ENCODE measurements around the gene ZNF487.
"Not testable (repeated sequence)": the region's sequence is repeated elsewhere in the genome, so short reads cannot be mapped to it uniquely, and the experiment has no call there.

ZNF487 gene

GRCh38 chr10:43448742-43449141, 11.8 kb downstream of the ZNF487 start:
- no peak for DNase-seq
- no peaks in the 10 kb centered on the region for H3K27me3 ChIP-seq
- peaks cover 0 to 4% (median 0%) of the 10 kb centered on the region in 3 donors for H3K36me3 ChIP-seq
- no peak for TF ChIP-seq CTCF (IDR thresholded peaks at IDR 0.05)
- intact Hi-C loops (cut with DNase I; ENCODE audit: low total_unique reads) = no loop called here
- H3K27ac ChIP-seq = no peak overlapping the region
- no peaks in the 10 kb centered on the region for H3K9me3 ChIP-seq
- no peaks in the 10 kb centered on the region for H3K4me1 ChIP-seq
- H3K4me3 ChIP-seq = no peak overlapping the region

- intact Hi-C loops (cut with DNase I; ENCODE audit: low total_unique reads) = no loop called here
- H3K4me1 ChIP-seq = peaks cover 0 to 19% (median 8%) of the 10 kb centered on the region in 4 donors
- DNase-seq = no peak
Observed at GRCh38 chr10:43452356-43452914, 15.5 kb downstream of the ZNF487 start.

GRCh38 chr10:43453266-43453831, 16.4 kb downstream of the ZNF487 start:
- Histone ChIP-seq H3K9me3 (no peaks in the 10 kb centered on the region), H3K27ac (no peak overlapping the region), H3K4me1 (peaks cover 0 to 19% (median 8%) of the 10 kb centered on the region in 4 donors), H3K4me3 (no peak overlapping the region), H3K36me3 (no peaks in the 10 kb centered on the region), H3K27me3 (no peaks in the 10 kb centered on the region)
- no peak for DNase-seq
- no peak for TF ChIP-seq CTCF (IDR thresholded peaks at IDR 0.05)
- intact Hi-C loops (cut with DNase I; ENCODE audit: low total_unique reads) = no loop called here

More at GRCh38 chr10:43452356-43452914, 15.5 kb downstream of the ZNF487 start:
- H3K4me3 ChIP-seq = no peak overlapping the region
- H3K27me3 ChIP-seq = no peaks in the 10 kb centered on the region
- no peaks in the 10 kb centered on the region for H3K9me3 ChIP-seq
- no peak overlapping the region for H3K27ac ChIP-seq
- no peaks in the 10 kb centered on the region for H3K36me3 ChIP-seq
- no peak for TF ChIP-seq CTCF (IDR thresholded peaks at IDR 0.05)

- DNase-seq; H3K9me3 ChIP-seq; H3K4me3 ChIP-seq; H3K27me3 ChIP-seq; H3K36me3 ChIP-seq; intact Hi-C loops (cut with DNase I; ENCODE audit: low total_unique reads): not testable (repeated sequence)
- Histone ChIP-seq H3K4me1 (peaks cover 0 to 19% (median 8%) of the 10 kb centered on the region in 4 donors), H3K27ac (peak overlapping the region in 1 of 2 donors; percentile 91)
Observed at GRCh38 chr10:43454025-43454424, 17.1 kb downstream of the ZNF487 start.

GRCh38 chr10:43456561-43456960, 19.6 kb downstream of the ZNF487 start:
- H3K27me3 ChIP-seq; H3K4me3 ChIP-seq; H3K36me3 ChIP-seq; DNase-seq; H3K9me3 ChIP-seq; intact Hi-C loops (cut with DNase I; ENCODE audit: low total_unique reads): not testable (repeated sequence)
- Histone ChIP-seq H3K27ac (peak overlapping the region in 1 of 2 donors; percentile 91), H3K4me1 (peaks cover 0 to 19% (median 8%) of the 10 kb centered on the region in 4 donors)

- DNase-seq = no peak
- H3K36me3 ChIP-seq = no peaks in the 10 kb centered on the region
- no peaks in the 10 kb centered on the region for H3K27me3 ChIP-seq
- no peaks in the 10 kb centered on the region for H3K9me3 ChIP-seq
- intact Hi-C loops (cut with DNase I; ENCODE audit: low total_unique reads) = no loop called here
- no peak overlapping the region for H3K27ac ChIP-seq
- peaks cover 0 to 19% (median 8%) of the 10 kb centered on the region in 4 donors for H3K4me1 ChIP-seq
- no peak for TF ChIP-seq CTCF (IDR thresholded peaks at IDR 0.05)
- no peak overlapping the region for H3K4me3 ChIP-seq
Observed at GRCh38 chr10:43458227-43458626, 21.3 kb downstream of the ZNF487 start.

All from tibial artery (tissue), 4 donors.